H9 (cell line): ENCODE measurements around the gene NOS3. TPM values are rescaled to one million over a fixed set of nuclear protein-coding genes. Genes with fewer than 3 reads are reported as not detected.

Experiments
- DNase-seq: peaks from one replicate; pipeline ENCODE4 v3.0.0-alpha.2; 2017
- H2AFZ ChIP-seq: one replicate; pipeline ENCODE4 v1.6.1; 2013; ENCODE audit warnings: mild to moderate bottlenecking, low read length, control low read depth, moderate library complexity
- H2AK5ac ChIP-seq: 2 replicates; pipeline ENCODE4 v1.6.1; 2013; ENCODE audit warnings: low read length, control low read depth, mixed read lengths; ENCODE audit not compliant: insufficient read length
- H2BK120ac ChIP-seq: one replicate; pipeline ENCODE4 v1.6.1; 2013; ENCODE audit warnings: low read depth, mild to moderate bottlenecking, low read length, control low read depth, inconsistent platforms; ENCODE audit not compliant: poor library complexity, severe bottlenecking
- H2BK12ac ChIP-seq: 2 replicates; pipeline ENCODE4 v1.6.1; 2013; ENCODE audit warnings: low read length, control low read depth, mixed read lengths, low read depth; ENCODE audit not compliant: insufficient read length
- H2BK15ac ChIP-seq: 2 replicates; pipeline ENCODE4 v1.6.1; 2013; ENCODE audit warnings: low read depth, low read length, control low read depth
- H2BK20ac ChIP-seq: one replicate; pipeline ENCODE4 v1.6.1; 2013; ENCODE audit warnings: low read depth, mild to moderate bottlenecking, low read length, control low read depth, inconsistent platforms; ENCODE audit not compliant: poor library complexity, severe bottlenecking
- H2BK5ac ChIP-seq: 2 replicates; pipeline ENCODE4 v1.6.1; 2013; ENCODE audit warnings: low read length, control low read depth, mixed read lengths; ENCODE audit not compliant: insufficient read length
- H3K14ac ChIP-seq: 2 replicates; pipeline ENCODE4 v1.6.1; 2013; ENCODE audit warnings: low read length, control low read depth; ENCODE audit not compliant: insufficient read depth
- H3K18ac ChIP-seq: 2 replicates; pipeline ENCODE4 v1.6.1; 2013; ENCODE audit warnings: low read depth, mild to moderate bottlenecking, mixed read lengths, low read length, control low read depth; ENCODE audit not compliant: insufficient read length
- H3K23ac ChIP-seq: 2 replicates; pipeline ENCODE4 v1.6.1; 2013; ENCODE audit warnings: low read length, control low read depth, mixed read lengths, low read depth; ENCODE audit not compliant: insufficient read length
- H3K23me2 ChIP-seq: 2 replicates; pipeline ENCODE4 v1.6.1; 2013; ENCODE audit warnings: low read depth, mild to moderate bottlenecking, mixed read lengths, low read length, control low read depth; ENCODE audit not compliant: insufficient read length, poor library complexity, severe bottlenecking
- H3K27ac ChIP-seq: 2 replicates; pipeline ENCODE4 v1.5.1; 2013; ENCODE audit warnings: low read length, control low read depth, mixed read lengths, low read depth; ENCODE audit not compliant: insufficient read length
- H3K27me3 ChIP-seq: 2 replicates; pipeline ENCODE4 v1.6.1; 2013; ENCODE audit warnings: low read length, control low read depth, inconsistent platforms; ENCODE audit not compliant: insufficient read depth
- H3K4ac ChIP-seq: 2 replicates; pipeline ENCODE4 v1.6.1; 2013; ENCODE audit warnings: low read depth, mild to moderate bottlenecking, control low read depth, inconsistent platforms, low read length, moderate library complexity
- H3K4me1 ChIP-seq: 2 replicates; pipeline ENCODE4 v1.6.1; 2013; ENCODE audit warnings: low read length, control low read depth, inconsistent platforms; ENCODE audit not compliant: insufficient read depth
- H3K4me2 ChIP-seq: 2 replicates; pipeline ENCODE4 v1.6.1; 2013; ENCODE audit warnings: low read length, control low read depth, mixed read lengths; ENCODE audit not compliant: insufficient read length, insufficient read depth
- H3K56ac ChIP-seq: 2 replicates; pipeline ENCODE4 v1.6.1; 2013; ENCODE audit warnings: low read depth, mild to moderate bottlenecking, mixed read lengths, low read length, control low read depth; ENCODE audit not compliant: insufficient read length
- H3K79me1 ChIP-seq: 2 replicates; pipeline ENCODE4 v1.6.1; 2013; ENCODE audit warnings: low read depth, mild to moderate bottlenecking, moderate library complexity, low read length, control low read depth, inconsistent platforms; ENCODE audit not compliant: insufficient read depth, poor library complexity, severe bottlenecking
- H3K79me2 ChIP-seq: 2 replicates; pipeline ENCODE4 v1.6.1; 2013; ENCODE audit warnings: low read length, control low read depth, inconsistent platforms; ENCODE audit not compliant: insufficient read depth
- H3K9ac ChIP-seq: 2 replicates; pipeline ENCODE4 v1.6.1; 2013; ENCODE audit warnings: low read length, control low read depth, mixed read lengths; ENCODE audit not compliant: insufficient read length; ENCODE audit errors: extremely low read depth
- H3K9me3 ChIP-seq: one replicate; pipeline ENCODE4 v1.6.1; 2013; ENCODE audit warnings: low read depth, low read length, inconsistent platforms; ENCODE audit not compliant: control insufficient read depth
- H3T11ph ChIP-seq: one replicate; pipeline ENCODE4 v1.6.1; 2013; ENCODE audit warnings: mild to moderate bottlenecking, low read length, control low read depth, inconsistent platforms
- H4K20me1 ChIP-seq: one replicate; pipeline ENCODE4 v1.6.1; 2013; ENCODE audit not compliant: control insufficient read depth, insufficient read length, insufficient read depth
- H4K5ac ChIP-seq: 2 replicates; pipeline ENCODE4 v1.6.1; 2013; ENCODE audit warnings: low read depth, mild to moderate bottlenecking, mixed read lengths, low read length, control low read depth; ENCODE audit not compliant: insufficient read length
- H4K8ac ChIP-seq: replicated peaks from 2 replicates; pipeline ENCODE4 v1.6.1; 2013; ENCODE audit warnings: low read length, control low read depth, mixed read lengths, low read depth; ENCODE audit not compliant: insufficient read length
- H4K91ac ChIP-seq: 2 replicates; pipeline ENCODE4 v1.6.1; 2013; ENCODE audit warnings: low read depth, mild to moderate bottlenecking, moderate library complexity, mixed read lengths, low read length, control low read depth; ENCODE audit not compliant: insufficient read length
- H3K27ac Mint-ChIP-seq, 3 experiments: 2 replicates in 2 of 3; 3 replicates in 1 of 3; pipeline ENCODE4 v1.8.0; 2020 to 2021; ENCODE audit warnings: mixed read lengths in 3 of 3, mild to moderate bottlenecking in 1 of 3, moderate library complexity in 1 of 3
- H3K27me3 Mint-ChIP-seq: 2 replicates; pipeline ENCODE4 v1.8.0; 2021; ENCODE audit warnings: low read depth, mild to moderate bottlenecking, moderate library complexity, mixed read lengths
- H3K36me3 Mint-ChIP-seq, 3 experiments: 2 replicates in 2 of 3; 3 replicates in 1 of 3; pipeline ENCODE4 v1.8.0; 2020 to 2021; ENCODE audit warnings: low read depth in 3 of 3, mixed read lengths in 3 of 3; ENCODE audit not compliant: insufficient read depth in 1 of 3
- H3K4me1 Mint-ChIP-seq, 2 experiments: 2 replicates each; pipeline ENCODE4 v1.8.0; 2020; ENCODE audit warnings: mixed read lengths in 2 of 2
- H3K4me3 Mint-ChIP-seq, 2 experiments: 2 replicates in 1 of 2; 3 replicates in 1 of 2; pipeline ENCODE4 v1.8.0; 2020 to 2021; ENCODE audit warnings: mild to moderate bottlenecking in 2 of 2, mixed read lengths in 2 of 2, moderate library complexity in 1 of 2
- H3K9me3 Mint-ChIP-seq, 2 experiments: 2 replicates in 1 of 2; 3 replicates in 1 of 2; pipeline ENCODE4 v1.8.0; 2020; ENCODE audit warnings: mild to moderate bottlenecking in 2 of 2, mixed read lengths in 2 of 2, moderate library complexity in 1 of 2
- WGBS: extraction: QIAGEN DNeasy Blood & Tissue Kit; methylation state at CpG from one replicate; pipeline ENCODE4 v1.1.7; 2013; ENCODE audit warnings: missing lambda C conversion rate, low lambda C conversion rate, mixed read lengths; ENCODE audit not compliant: insufficient read length; ENCODE audit errors: extremely low coverage; 5-methylcytosine and 5-hydroxymethylcytosine counted together
- total RNA-seq: library from RNA; stranded (reverse); gene quantifications from 2 replicates; pipeline ENCODE4 v1.2.1, GENCODE V29; 2021
- TF ChIP-seq, protein P1 (sequence below): fragments of 200-600 bp; sonication (generic); conservative IDR thresholded peaks from 3 replicates; pipeline ENCODE4 v1.8.0; 2021; ENCODE audit warnings: antibody characterized with exemption, mild to moderate bottlenecking

NOS3 gene
- total RNA-seq, 1 experiment from 2014 or later, result 4.5 TPM

DNA sequence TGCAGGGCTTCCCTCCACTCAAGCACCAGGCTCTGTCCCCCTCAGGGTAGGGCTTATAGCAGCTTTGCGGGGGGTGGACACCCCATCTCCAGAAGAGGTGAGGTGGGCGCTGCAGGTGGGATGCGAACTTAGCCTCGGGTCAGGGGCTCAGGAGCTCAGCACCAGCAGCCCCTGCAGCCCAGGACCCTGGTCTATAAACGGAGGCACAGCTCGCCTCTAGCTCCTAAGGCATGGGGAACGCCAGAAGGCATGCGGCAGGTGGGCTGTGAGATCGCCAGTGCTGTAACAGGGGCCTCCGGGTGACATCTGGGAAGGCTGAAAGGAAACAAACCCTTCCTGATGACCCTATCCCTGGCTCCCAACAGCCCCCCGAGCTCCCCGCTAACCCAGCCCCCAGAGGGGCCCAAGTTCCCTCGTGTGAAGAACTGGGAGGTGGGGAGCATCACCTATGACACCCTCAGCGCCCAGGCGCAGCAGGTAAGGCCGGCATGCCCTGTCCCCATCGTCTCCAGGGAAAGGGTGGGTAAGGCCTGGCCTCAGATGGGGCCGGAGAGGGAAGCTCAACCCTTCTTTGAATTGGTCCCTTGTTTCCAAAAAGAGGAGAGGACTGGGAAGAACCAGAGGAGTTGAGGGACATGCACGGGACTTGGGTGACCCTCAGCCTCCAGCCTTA, 4.2 kb downstream of the NOS3 start:
- no peak overlapping the region for H4K8ac ChIP-seq
- no peak overlapping the region for H2BK5ac ChIP-seq
- Mint-ChIP-seq H3K4me1 (peaks cover 5 to 24% of the 10 kb centered on the region in 2 experiments), H3K27ac (no peak overlapping the region), H3K4me3 (no peak overlapping the region), H3K36me3 (peaks cover 0 to 9% (median 5%) of the 10 kb centered on the region in 3 experiments; a peak in 4 of 7 replicates), H3K27me3 (peaks cover 8% of the 10 kb centered on the region), H3K9me3 (peaks cover 9 to 15% of the 10 kb centered on the region in 2 experiments)
- H2BK120ac ChIP-seq, result no peak overlapping the region
- H2BK20ac ChIP-seq, result no peak overlapping the region
- no peak overlapping the region for H3K9ac ChIP-seq
- no peak overlapping the region for H3K18ac ChIP-seq
- H3K56ac ChIP-seq, result no peak overlapping the region
- no peak overlapping the region for H3K4me2 ChIP-seq
- no peak overlapping the region for H3T11ph ChIP-seq
- no peaks in the 10 kb centered on the region; the same call in 1 of the 2 replicates for H3K4me1 ChIP-seq
- no peak overlapping the region for H3K23ac ChIP-seq
- H3K23me2 ChIP-seq, result no peaks in the 10 kb centered on the region
- no peak overlapping the region for H3K27ac ChIP-seq
- no CpG with 5 or more reads among the region's 19 CpGs for WGBS
- no peak overlapping the region for H2AK5ac ChIP-seq
- H2BK15ac ChIP-seq, result no peak overlapping the region
- no peak for DNase-seq
- no peak overlapping the region for H3K14ac ChIP-seq
- H3K27me3 ChIP-seq, result no peaks in the 10 kb centered on the region
- no peaks in the 10 kb centered on the region for H3K9me3 ChIP-seq
- H4K5ac ChIP-seq, result no peak overlapping the region
- H2BK12ac ChIP-seq, result no peak overlapping the region
- no peak overlapping the region for H4K91ac ChIP-seq
- H2AFZ ChIP-seq, result no peak overlapping the region
- TF ChIP-seq, protein P1, sequence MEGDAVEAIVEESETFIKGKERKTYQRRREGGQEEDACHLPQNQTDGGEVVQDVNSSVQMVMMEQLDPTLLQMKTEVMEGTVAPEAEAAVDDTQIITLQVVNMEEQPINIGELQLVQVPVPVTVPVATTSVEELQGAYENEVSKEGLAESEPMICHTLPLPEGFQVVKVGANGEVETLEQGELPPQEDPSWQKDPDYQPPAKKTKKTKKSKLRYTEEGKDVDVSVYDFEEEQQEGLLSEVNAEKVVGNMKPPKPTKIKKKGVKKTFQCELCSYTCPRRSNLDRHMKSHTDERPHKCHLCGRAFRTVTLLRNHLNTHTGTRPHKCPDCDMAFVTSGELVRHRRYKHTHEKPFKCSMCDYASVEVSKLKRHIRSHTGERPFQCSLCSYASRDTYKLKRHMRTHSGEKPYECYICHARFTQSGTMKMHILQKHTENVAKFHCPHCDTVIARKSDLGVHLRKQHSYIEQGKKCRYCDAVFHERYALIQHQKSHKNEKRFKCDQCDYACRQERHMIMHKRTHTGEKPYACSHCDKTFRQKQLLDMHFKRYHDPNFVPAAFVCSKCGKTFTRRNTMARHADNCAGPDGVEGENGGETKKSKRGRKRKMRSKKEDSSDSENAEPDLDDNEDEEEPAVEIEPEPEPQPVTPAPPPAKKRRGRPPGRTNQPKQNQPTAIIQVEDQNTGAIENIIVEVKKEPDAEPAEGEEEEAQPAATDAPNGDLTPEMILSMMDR, result no peak
- no peaks in the 10 kb centered on the region for H3K79me1 ChIP-seq
- no peaks in the 10 kb centered on the region for H3K79me2 ChIP-seq
- H4K20me1 ChIP-seq, result no peaks in the 10 kb centered on the region
- no peak overlapping the region for H3K4ac ChIP-seq
